ENCODE data around the gene NEDD4.
"Not testable (repeated sequence)": the region's sequence is repeated elsewhere in the genome, so short reads cannot be mapped to it uniquely, and the experiment has no call there.

NEDD4 gene

DNA sequence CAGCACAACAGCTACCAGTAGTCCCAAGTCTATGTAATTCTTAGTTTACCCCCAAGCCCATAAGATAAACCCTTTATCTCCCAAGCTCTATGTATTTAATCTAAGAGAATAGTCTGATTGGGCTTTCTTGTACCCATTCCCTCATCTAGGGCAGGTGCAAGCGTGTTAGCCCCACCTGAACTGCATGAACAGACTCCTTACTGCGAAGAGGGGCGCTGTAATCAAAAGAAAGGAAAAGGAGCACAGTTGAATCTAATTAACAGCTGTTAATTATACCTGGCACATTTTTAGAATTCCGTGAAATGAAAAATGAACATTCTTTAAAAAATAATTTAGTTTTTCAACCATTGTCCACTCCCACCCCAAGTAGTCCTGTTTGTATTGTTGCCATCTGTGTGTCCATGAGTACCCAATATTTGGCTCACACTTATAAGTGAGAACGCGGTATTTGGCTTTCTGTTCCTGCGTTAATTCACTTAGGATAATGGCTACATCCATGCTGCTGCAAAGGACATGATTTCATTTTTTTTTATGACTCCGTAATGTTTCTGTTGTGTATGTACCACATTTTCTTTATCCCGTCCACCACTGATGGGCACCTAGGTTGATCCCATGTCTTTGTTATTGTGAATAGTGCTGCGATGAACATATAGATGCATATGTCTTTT is 26.5 kb upstream of the NEDD4 start:
- TF ChIP-seq, protein P1, sequence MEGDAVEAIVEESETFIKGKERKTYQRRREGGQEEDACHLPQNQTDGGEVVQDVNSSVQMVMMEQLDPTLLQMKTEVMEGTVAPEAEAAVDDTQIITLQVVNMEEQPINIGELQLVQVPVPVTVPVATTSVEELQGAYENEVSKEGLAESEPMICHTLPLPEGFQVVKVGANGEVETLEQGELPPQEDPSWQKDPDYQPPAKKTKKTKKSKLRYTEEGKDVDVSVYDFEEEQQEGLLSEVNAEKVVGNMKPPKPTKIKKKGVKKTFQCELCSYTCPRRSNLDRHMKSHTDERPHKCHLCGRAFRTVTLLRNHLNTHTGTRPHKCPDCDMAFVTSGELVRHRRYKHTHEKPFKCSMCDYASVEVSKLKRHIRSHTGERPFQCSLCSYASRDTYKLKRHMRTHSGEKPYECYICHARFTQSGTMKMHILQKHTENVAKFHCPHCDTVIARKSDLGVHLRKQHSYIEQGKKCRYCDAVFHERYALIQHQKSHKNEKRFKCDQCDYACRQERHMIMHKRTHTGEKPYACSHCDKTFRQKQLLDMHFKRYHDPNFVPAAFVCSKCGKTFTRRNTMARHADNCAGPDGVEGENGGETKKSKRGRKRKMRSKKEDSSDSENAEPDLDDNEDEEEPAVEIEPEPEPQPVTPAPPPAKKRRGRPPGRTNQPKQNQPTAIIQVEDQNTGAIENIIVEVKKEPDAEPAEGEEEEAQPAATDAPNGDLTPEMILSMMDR (IDR thresholded peaks at IDR 0.05; ENCODE audit: low read depth, low read length, missing control alignments), result no peak
- DNase-seq (ENCODE audit: low read depth), result no peak
- no peak overlapping the region for H3K4me3 ChIP-seq (ENCODE audit: low read depth, low read length)

DNA sequence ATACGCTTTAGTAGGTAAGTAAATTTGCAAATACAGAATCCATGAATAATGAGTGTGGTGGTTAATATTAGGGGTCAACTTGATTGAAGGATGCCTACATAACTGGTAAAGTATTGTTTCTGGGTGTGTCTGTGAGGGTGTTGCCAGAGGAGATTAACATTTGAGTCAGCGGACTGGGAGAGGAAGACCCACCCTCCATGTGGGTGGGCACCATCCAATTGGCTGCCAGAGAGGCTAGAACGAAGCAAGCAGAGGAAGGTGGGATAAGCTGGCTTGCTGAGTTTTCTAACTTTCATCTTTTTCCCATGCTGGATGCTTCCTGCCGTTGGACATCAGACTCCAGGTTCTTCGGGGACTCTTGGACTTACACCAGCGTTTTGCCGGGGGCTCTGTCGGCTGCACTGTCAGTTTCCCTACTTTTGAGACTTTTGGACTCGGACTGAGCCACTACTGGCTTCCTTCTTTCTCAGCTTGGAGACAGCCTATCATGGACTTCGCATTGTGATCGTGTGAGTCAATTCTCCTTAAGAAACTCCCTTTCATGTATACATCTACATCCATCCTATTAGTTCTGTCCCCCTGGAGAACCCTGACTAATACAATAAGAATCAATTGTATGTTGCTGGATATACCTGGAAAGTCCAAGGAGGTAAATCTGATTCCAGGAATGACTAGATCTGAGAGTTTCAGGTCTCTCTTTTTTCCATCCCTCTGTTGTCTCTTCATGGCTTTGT is 25.8 kb upstream of the NEDD4 start:
- H3K4me3 ChIP-seq (ENCODE audit: low read depth, low read length), result no peak overlapping the region
- TF ChIP-seq, protein P1 (IDR thresholded peaks at IDR 0.05; ENCODE audit: low read depth, low read length, missing control alignments), result no peak
- no peak for DNase-seq (ENCODE audit: low read depth)

DNA sequence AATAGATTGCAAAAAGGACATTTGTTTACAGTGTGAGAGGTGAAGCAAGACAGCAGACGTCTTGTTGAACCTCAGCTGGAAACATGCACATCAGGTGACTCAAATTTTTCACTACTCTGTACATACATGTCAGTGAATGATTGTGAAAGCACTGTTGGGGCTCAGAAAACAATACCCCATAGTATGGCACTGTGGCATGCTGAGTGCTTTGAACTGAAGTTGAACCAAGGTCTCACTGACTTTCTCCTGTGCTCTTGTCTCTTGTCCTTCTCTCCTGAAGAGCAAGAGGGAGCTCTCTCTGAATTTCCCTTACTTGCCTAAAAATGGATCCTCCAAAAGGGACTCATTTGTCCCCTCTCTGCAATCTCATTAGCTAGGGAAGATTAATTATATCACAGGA is 24.5 kb upstream of the NEDD4 start:
- TF ChIP-seq, protein P1 (IDR thresholded peaks at IDR 0.05; ENCODE audit: low read depth, low read length, missing control alignments), result no peak
- DNase-seq (ENCODE audit: low read depth), result no peak
- no peak overlapping the region for H3K4me3 ChIP-seq (ENCODE audit: low read depth, low read length)

DNA sequence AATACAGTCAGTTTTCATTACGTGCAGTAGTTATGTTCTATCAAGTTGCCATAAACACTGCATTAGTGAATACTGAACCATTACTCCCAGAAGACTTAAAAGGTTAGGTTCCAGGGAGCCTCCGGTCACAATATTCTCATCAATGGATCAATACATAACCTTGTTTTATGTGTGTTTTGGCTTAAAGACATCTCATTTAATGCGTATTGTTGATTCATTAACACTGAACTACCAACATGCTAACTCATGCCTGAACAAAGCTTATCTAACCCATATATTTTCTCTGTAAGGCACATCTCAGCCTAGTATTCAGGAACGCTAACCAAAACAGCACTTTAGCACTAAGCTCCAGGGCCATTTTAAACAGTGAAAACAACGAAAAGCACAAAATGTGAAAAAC is 24.1 kb upstream of the NEDD4 start:
- H3K4me3 ChIP-seq (ENCODE audit: low read depth, low read length), result no peak overlapping the region
- DNase-seq (ENCODE audit: low read depth), result no peak
- TF ChIP-seq, protein P1 (IDR thresholded peaks at IDR 0.05; ENCODE audit: low read depth, low read length, missing control alignments), result no peak

DNA sequence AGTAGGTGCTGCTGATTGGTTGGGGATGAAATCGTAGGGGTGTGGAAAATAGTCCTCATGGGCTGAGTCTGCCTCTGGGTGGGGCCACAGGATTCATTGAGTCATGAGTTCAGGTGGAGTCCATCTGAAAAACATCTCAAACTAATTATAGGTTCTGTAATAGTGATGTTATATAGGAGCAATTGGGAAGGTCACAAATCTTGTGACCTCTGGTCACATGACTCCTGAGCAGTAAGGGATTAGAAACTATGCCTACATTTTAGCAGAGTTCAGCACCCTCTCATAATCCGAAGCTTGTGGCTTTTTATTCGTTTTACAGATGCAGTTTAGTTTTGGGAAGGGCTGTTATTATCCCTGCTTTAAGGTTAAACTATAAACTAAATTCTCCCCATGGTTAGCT is 22.9 kb upstream of the NEDD4 start:
- no peak overlapping the region for H3K4me3 ChIP-seq (ENCODE audit: low read depth, low read length)
- no peak for DNase-seq (ENCODE audit: low read depth)
- TF ChIP-seq, protein P1 (IDR thresholded peaks at IDR 0.05; ENCODE audit: low read depth, low read length, missing control alignments), result no peak

DNA sequence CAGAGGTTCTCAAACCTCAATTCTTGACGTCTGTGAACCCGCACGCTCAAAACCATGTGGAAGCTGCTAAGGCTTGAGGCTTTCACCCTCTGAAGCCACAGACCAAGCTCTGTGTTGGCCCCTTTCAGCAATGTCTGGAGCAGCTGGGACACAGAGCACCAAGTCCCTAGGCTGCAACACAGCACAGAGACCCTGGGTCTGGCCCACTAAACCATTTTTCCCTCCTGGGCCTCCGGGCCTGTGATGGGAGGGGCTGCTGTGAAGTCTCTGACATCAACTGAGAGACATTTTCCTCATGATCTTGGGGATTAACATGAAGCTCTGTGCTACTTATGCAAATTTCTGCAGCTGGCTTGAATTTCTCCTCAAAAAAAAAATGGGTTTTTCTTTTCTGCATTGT is 21.3 kb upstream of the NEDD4 start:
- TF ChIP-seq, protein P1 (IDR thresholded peaks at IDR 0.05; ENCODE audit: low read depth, low read length, missing control alignments), result no peak

DNA sequence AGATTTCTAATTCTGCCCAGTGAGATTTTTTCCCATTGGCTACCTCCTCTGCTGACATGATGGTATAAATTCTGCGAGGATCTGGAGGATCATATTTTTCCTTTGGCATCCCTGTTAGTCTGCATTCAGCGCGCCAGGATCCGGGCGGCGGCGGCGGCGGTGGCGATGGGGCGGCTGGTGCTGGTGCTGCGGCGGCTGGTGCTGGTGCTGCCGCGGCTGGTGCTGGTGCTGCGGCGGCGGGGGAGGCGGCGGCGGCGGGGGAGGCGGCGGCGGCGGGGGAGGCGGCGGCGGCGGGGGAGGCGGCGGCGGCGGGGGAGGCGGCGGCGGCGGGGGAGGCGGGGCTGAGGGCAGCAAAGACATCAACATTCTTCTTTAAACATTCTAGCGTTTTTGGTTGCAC is 13.6 kb upstream of the NEDD4 start:
- DNase-seq (ENCODE audit: low read depth); H3K4me3 ChIP-seq (ENCODE audit: low read depth, low read length): not testable (repeated sequence)

More for the DNA sequence above, 21.3 kb upstream of the NEDD4 start:
- H3K4me3 ChIP-seq (ENCODE audit: low read depth, low read length), result no peak overlapping the region
- DNase-seq (ENCODE audit: low read depth), result no peak

DNA sequence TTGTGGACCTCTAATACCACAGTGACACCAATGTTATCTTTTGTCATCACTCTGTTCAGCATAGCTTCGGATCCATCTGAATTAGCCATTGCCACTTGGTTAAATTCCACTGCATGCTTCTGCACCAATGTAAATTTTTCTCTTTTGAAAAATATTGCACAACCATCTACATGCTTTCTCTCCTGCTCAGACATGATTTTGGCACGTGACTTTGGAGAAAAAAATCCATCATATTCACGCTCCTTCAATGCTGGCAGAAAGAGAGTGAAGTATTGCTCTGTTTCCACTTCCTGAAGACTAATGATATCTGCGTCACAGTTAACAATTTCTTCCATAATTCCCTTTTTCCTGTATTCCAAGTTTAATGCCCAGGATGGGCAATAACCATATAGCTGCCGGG is 13.0 kb upstream of the NEDD4 start:
- not testable (repeated sequence) for H3K4me3 ChIP-seq (ENCODE audit: low read depth, low read length); DNase-seq (ENCODE audit: low read depth)

DNA sequence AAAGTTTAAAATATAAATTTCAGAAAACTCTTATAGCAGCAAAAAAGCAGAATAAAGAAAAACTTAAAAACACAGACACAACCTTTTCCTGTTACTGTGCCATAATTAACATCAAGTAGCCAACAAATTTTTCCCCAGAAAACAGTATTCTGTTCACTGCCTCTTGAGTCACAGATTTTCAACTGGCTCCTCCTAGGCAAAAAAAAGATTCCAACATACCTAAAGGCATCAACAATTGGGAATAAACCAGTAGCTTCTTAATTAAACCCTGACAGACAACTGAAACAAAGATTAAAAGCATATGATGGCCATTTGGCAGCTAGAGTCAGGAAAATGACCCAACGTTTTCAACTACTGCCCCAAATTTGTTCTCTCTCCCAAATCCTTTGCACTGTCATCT is 10.9 kb upstream of the NEDD4 start:
- not testable (repeated sequence) for H3K4me3 ChIP-seq (ENCODE audit: low read depth, low read length); DNase-seq (ENCODE audit: low read depth)

DNA sequence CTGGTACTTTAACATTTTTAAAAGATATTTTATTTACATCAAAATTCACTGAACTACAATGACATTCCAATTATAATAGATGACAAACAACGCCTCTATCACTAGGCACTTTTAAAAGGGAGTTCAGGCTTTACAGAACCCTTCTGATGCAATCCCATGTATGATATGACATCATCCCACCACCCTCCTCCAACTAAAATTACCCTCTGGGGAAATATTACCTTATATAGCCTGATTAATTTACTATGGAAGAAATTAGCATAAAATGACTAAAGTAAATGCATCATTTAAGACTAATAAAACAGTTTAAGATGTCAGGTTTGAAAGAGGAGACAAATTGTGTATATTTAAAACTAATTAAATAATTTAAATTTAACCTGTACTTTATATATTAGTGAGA is 10.4 kb upstream of the NEDD4 start:
- DNase-seq (ENCODE audit: low read depth); H3K4me3 ChIP-seq (ENCODE audit: low read depth, low read length): not testable (repeated sequence)

DNA sequence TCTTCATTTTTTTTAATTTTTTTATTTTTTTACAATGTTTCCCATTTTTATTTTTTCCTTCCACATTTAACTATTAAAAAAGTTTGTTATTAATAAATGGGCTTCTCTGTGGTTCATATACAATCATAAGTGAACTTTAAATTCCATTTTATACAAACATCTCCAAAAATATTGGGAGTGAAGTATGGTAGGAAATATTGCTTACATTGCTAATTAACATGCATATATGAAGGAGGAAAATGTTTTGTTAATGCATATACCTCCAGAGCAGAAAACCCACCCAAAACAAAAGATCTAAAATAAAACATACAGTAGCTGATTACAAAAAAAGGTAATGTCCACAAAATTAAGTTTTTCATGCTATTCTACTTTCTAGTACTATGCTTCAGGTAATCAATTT is 9.9 kb upstream of the NEDD4 start:
- not testable (repeated sequence) for DNase-seq (ENCODE audit: low read depth); H3K4me3 ChIP-seq (ENCODE audit: low read depth, low read length)
